Endothelial cell of umbilical vein (primary cell): ENCODE results near the gene LRP6. TPM values are rescaled to one million over a fixed set of nuclear protein-coding genes. Genes with fewer than 3 reads are reported as not detected.

ENCODE experiments used
- BruUV-seq: library from RNA; stranded (reverse); fragments of 400-500 nt; replicated peaks from 2 replicates; lab custom pipeline; 2021; lab: Mats Ljungman, UMichigan
- CTCF ChIA-PET: fragments of 300-600, 350-600 bp; sonication (Branson Sonifier 250); formaldehyde crosslinking; loops from one replicate; lab custom pipeline; 2021; ENCODE audit warnings: antibody characterized with exemption, inconsistent platforms; lab: Charles Lee
- POLR2A ChIA-PET: fragments of 300-600, 350-600 bp; sonication (Branson Sonifier 250); formaldehyde crosslinking; loops from one replicate; lab custom pipeline; 2021; ENCODE audit warnings: antibody characterized with exemption, inconsistent platforms; lab: Charles Lee
- DNase-seq: peaks from one replicate; pipeline ENCODE4 v3.0.0-alpha.2; 2011; ENCODE audit warnings: low read depth, low spot score
- FAIRE-seq: peaks from 2 replicates; lab custom pipeline; 2011; peaks lifted over from hg19 to GRCh38; lab: Jason Lieb, UNC
- H2AFZ ChIP-seq: 2 replicates; pipeline ENCODE4 v1.6.0; 2012; ENCODE audit warnings: low read depth, low read length, control low read depth, inconsistent platforms
- H3K27ac ChIP-seq: 2 replicates; pipeline ENCODE4 v1.5.1; 2011; ENCODE audit warnings: low read depth, mild to moderate bottlenecking, control low read depth, low read length, moderate library complexity; ENCODE audit not compliant: insufficient read depth
- H3K27me3 ChIP-seq, 2 experiments: 2 replicates each; pipeline versions ENCODE4 v1.6.0 to v1.6.1; 2011; ENCODE audit warnings: low read length in 2 of 2, mixed read lengths in 1 of 2; ENCODE audit not compliant: control insufficient read depth in 2 of 2, insufficient read depth in 2 of 2
- H3K36me3 ChIP-seq, 2 experiments: 2 replicates in 1 of 2; 3 replicates in 1 of 2; pipeline ENCODE4 v1.5.1; 2011; ENCODE audit warnings: low read length in 2 of 2, mild to moderate bottlenecking in 1 of 2, moderate library complexity in 1 of 2; ENCODE audit not compliant: control insufficient read depth in 2 of 2, insufficient read depth in 2 of 2; ENCODE audit errors: extremely low read depth in 1 of 2
- H3K4me1 ChIP-seq: 3 replicates; pipeline ENCODE4 v1.5.1; 2011; ENCODE audit warnings: mild to moderate bottlenecking, low read length; ENCODE audit not compliant: control insufficient read depth, insufficient read depth; ENCODE audit errors: extremely low read depth
- H3K4me2 ChIP-seq: 2 replicates; pipeline ENCODE4 v1.6.1; 2011; ENCODE audit warnings: low read length, control low read depth, mixed read lengths; ENCODE audit not compliant: insufficient read depth
- H3K4me3 ChIP-seq, 3 experiments: fragments of 200-600 bp in 1 of 3; sonication (generic), shearing (Covaris generic) in 1 of 3; replicated peaks in 1 of 3; 2 replicates each; pipeline ENCODE4 v1.5.1; 2011 to 2016; ENCODE audit warnings: control low read depth in 3 of 3, low read length in 3 of 3, mild to moderate bottlenecking in 2 of 3, inconsistent platforms in 1 of 3, low read depth in 1 of 3, moderate library complexity in 1 of 3; ENCODE audit not compliant: insufficient read depth in 1 of 3
- H3K79me2 ChIP-seq: 2 replicates; pipeline ENCODE4 v1.6.0; 2012; ENCODE audit warnings: low read length, inconsistent platforms; ENCODE audit not compliant: control insufficient read depth, insufficient read depth
- H3K9ac ChIP-seq: replicated peaks from 2 replicates; pipeline ENCODE3; 2011; ENCODE audit warnings: low read length, control low read depth; ENCODE audit not compliant: insufficient read depth; ENCODE audit errors: extremely low read depth
- H3K9me1 ChIP-seq: replicated peaks from 3 replicates; pipeline ENCODE4 v1.6.0; 2011; ENCODE audit warnings: mild to moderate bottlenecking, low read length; ENCODE audit not compliant: control insufficient read depth, insufficient read depth; ENCODE audit errors: extremely low read depth
- H3K9me3 ChIP-seq: replicated peaks from 2 replicates; pipeline ENCODE4 v1.5.1; 2012; ENCODE audit warnings: low read length, inconsistent platforms; ENCODE audit not compliant: control insufficient read depth, insufficient read depth
- H4K20me1 ChIP-seq: replicated peaks from 2 replicates; pipeline ENCODE3; 2011; ENCODE audit warnings: mild to moderate bottlenecking, low read length; ENCODE audit not compliant: control insufficient read depth, insufficient read depth; ENCODE audit errors: extremely low read depth
- EZH2 ChIP-seq: IDR thresholded peaks from 2 replicates; pipeline ENCODE4 v1.6.1; 2012; ENCODE audit warnings: borderline replicate concordance, low read depth, mild to moderate bottlenecking, moderate library complexity, low read length, inconsistent platforms; ENCODE audit not compliant: severe bottlenecking
- FOS ChIP-seq: IDR thresholded peaks from 2 replicates; pipeline ENCODE4 v1.6.1; 2011; ENCODE audit warnings: mild to moderate bottlenecking, low read length, moderate library complexity, borderline replicate concordance; ENCODE audit not compliant: insufficient read depth
- GATA2 ChIP-seq: IDR thresholded peaks from 2 replicates; pipeline ENCODE4 v1.7.0; 2011; ENCODE audit warnings: low read depth, mild to moderate bottlenecking, moderate library complexity, mixed read lengths, low read length; ENCODE audit not compliant: insufficient read length, insufficient read depth
- JUN ChIP-seq: IDR thresholded peaks from 2 replicates; pipeline ENCODE4 v1.6.1; 2011; ENCODE audit warnings: borderline replicate concordance, low read depth; ENCODE audit not compliant: insufficient read length, insufficient read depth
- MAX ChIP-seq: IDR thresholded peaks from 2 replicates; pipeline ENCODE4 v1.6.1; 2011; ENCODE audit not compliant: insufficient read depth, insufficient read length
- MYC ChIP-seq: IDR thresholded peaks from one replicate; pipeline ENCODE4 v1.6.1; 2011; ENCODE audit warnings: mild to moderate bottlenecking, low read depth, low read length
- POLR2A ChIP-seq: IDR thresholded peaks from 2 replicates; pipeline ENCODE4 v1.6.1; 2012; ENCODE audit warnings: low read depth, mild to moderate bottlenecking, control low read depth, low read length
- POLR2AphosphoS5 ChIP-seq: IDR thresholded peaks from 2 replicates; pipeline ENCODE4 v1.6.1; 2012; ENCODE audit warnings: low read depth, mild to moderate bottlenecking, control low read depth, low read length, moderate library complexity; ENCODE audit not compliant: insufficient read depth
- dilution Hi-C: fragments of 300-500 bp; cut with MboI; formaldehyde crosslinking; loops from one replicate; pipeline ENCODE4 v1.15.0; 2019; ENCODE audit warnings: low sequenced_read_pairs; ENCODE audit not compliant: extremely low pct_ligation_motif_present
- intact Hi-C: fragments of 100-400 bp; cut with micrococcal nuclease; formaldehyde crosslinking; loops from one replicate; pipeline ENCODE4 v1.10.0; 2022
- polyA plus RNA-seq, 4 experiments: library from polyadenylated mRNA; depleted of rRNA in 3 of 4; stranded (reverse) in 3 of 4; unstranded in 1 of 4; fragments of >200 nt; gene quantifications; 2 replicates each; pipeline versions ENCODE4 v1.2.1 to v1.2.3, GENCODE V29; 2011 to 2012; ENCODE audit warnings: missing spikeins in 1 of 4
- total RNA-seq: library from RNA; stranded (reverse); gene quantifications from 2 replicates; pipeline ENCODE4 v1.2.3, GENCODE V29; 2021
- TF ChIP-seq, protein P1 (sequence below), 2 donors: IDR thresholded peaks; 1 replicate in 1 of 2; 2 replicates in 1 of 2; pipeline ENCODE4 v1.5.1; 2011; ENCODE audit warnings: low read length in 2 of 2, mild to moderate bottlenecking in 2 of 2, moderate library complexity in 2 of 2, control low read depth in 1 of 2, inconsistent platforms in 1 of 2, low read depth in 1 of 2; ENCODE audit not compliant: insufficient read depth in 1 of 2; ENCODE audit errors: extremely low read depth in 1 of 2

LRP6 gene
- total and polyA plus RNA-seq, 2 donors (not counting 3 experiments of a cell fraction or from before 2014, with no cell fraction given), result 28.5 to 41.7 TPM

GRCh38 chr12:12079291-12079690 is 187.6 kb downstream of the LRP6 start:
- H3K27ac ChIP-seq, result no peak overlapping the region
- no peaks in the 10 kb centered on the region for H3K36me3 ChIP-seq
- no peak for FAIRE-seq
- H3K9ac ChIP-seq, result no peak overlapping the region
- H3K27me3 ChIP-seq, result peaks cover 0 to 3% of the 10 kb centered on the region in 2 experiments
- no peaks in the 10 kb centered on the region for H3K9me3 ChIP-seq
- intact Hi-C loops (no loop called here), dilution Hi-C loops (loop anchor here (25.0 kb wide), 1 partner anchor 258 kb away; no protein-coding TSS in a partner anchor)
- no TSS peak for BruUV-seq
- POLR2A ChIA-PET, result no interaction called here
- H4K20me1 ChIP-seq, result no peaks in the 10 kb centered on the region
- no peak overlapping the region for H2AFZ ChIP-seq
- H3K4me1 ChIP-seq, result peaks cover 5% of the 10 kb centered on the region
- H3K79me2 ChIP-seq, result no peaks in the 10 kb centered on the region
- no peak overlapping the region for H3K4me3 ChIP-seq
- no peak overlapping the region for H3K4me2 ChIP-seq
- CTCF ChIA-PET, result interaction anchor here (6.9 kb wide), 1 partner anchor 248 kb away, joined by 155 read pairs; no protein-coding TSS in a partner anchor
- no peaks in the 10 kb centered on the region for H3K9me1 ChIP-seq
- TF ChIP-seq MAX, result no peak
- TF ChIP-seq EZH2, result no peak
- no peak for TF ChIP-seq FOS
- no peak for TF ChIP-seq GATA2
- no peak for TF ChIP-seq POLR2A
- TF ChIP-seq, protein P1, sequence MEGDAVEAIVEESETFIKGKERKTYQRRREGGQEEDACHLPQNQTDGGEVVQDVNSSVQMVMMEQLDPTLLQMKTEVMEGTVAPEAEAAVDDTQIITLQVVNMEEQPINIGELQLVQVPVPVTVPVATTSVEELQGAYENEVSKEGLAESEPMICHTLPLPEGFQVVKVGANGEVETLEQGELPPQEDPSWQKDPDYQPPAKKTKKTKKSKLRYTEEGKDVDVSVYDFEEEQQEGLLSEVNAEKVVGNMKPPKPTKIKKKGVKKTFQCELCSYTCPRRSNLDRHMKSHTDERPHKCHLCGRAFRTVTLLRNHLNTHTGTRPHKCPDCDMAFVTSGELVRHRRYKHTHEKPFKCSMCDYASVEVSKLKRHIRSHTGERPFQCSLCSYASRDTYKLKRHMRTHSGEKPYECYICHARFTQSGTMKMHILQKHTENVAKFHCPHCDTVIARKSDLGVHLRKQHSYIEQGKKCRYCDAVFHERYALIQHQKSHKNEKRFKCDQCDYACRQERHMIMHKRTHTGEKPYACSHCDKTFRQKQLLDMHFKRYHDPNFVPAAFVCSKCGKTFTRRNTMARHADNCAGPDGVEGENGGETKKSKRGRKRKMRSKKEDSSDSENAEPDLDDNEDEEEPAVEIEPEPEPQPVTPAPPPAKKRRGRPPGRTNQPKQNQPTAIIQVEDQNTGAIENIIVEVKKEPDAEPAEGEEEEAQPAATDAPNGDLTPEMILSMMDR (IDR thresholded peaks at IDR 0.05; ENCODE audit: extremely low read depth in 1 of 2, insufficient read depth in 1 of 2, low read depth in 1 of 2, low read length in 2 of 2), result no peak
- TF ChIP-seq MYC, result no peak
- TF ChIP-seq JUN, result no peak
- TF ChIP-seq POLR2AphosphoS5, result no peak
- DNase-seq, result no peak
